Ovary (tissue), 3 donors: ENCODE data around the gene COMMD4.

ENCODE experiments used
- EP300 ChIP-seq: sonication (generic); formaldehyde crosslinking; IDR thresholded peaks from one replicate; pipeline ENCODE4 v1.6.1; 2017; ENCODE audit warnings: antibody characterized with exemption
- POLR2A ChIP-seq: fragments of 450-650 bp; IDR thresholded peaks from one replicate; pipeline ENCODE4 v1.6.1; 2017; ENCODE audit warnings: antibody characterized with exemption, mild to moderate bottlenecking, moderate library complexity
- TF ChIP-seq, protein P1 (sequence below), 3 donors: fragments of 450-650 bp in 2 of 3; fragments of 200-600 bp in 1 of 3; IDR thresholded peaks; one replicate each; pipeline versions ENCODE4 v1.5.1 to v1.8.0; 2016 to 2022; ENCODE audit warnings: antibody characterized with exemption in 3 of 3, mild to moderate bottlenecking in 1 of 3
- donor health status: DM: no; HTN: no; CAD: no.

- TF ChIP-seq EP300 (no peak), POLR2A (no peak)
- TF ChIP-seq, protein P1, sequence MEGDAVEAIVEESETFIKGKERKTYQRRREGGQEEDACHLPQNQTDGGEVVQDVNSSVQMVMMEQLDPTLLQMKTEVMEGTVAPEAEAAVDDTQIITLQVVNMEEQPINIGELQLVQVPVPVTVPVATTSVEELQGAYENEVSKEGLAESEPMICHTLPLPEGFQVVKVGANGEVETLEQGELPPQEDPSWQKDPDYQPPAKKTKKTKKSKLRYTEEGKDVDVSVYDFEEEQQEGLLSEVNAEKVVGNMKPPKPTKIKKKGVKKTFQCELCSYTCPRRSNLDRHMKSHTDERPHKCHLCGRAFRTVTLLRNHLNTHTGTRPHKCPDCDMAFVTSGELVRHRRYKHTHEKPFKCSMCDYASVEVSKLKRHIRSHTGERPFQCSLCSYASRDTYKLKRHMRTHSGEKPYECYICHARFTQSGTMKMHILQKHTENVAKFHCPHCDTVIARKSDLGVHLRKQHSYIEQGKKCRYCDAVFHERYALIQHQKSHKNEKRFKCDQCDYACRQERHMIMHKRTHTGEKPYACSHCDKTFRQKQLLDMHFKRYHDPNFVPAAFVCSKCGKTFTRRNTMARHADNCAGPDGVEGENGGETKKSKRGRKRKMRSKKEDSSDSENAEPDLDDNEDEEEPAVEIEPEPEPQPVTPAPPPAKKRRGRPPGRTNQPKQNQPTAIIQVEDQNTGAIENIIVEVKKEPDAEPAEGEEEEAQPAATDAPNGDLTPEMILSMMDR (IDR thresholded peaks at IDR 0.05), result no peak
These were observed 20.1 kb downstream of the COMMD4 start for GRCh38 chr15:75356006-75356405.
